ENCODE measurements around the gene TMC1.

Gene TMC1

GRCh38 chr9:72598639-72599038 is 77.2 kb downstream of the TMC1 start (continued):
- TF ChIP-seq PRDM6 (tag by site-specific recombination; IDR thresholded peaks at IDR 0.05), result no peak
- TF ChIP-seq ZNF571 (tag by site-specific recombination; IDR thresholded peaks at IDR 0.05), result no peak
- TF ChIP-seq REST (tag by site-specific recombination; IDR thresholded peaks at IDR 0.05), result no peak
- no peak for TF ChIP-seq ZNF449 (tag by site-specific recombination; IDR thresholded peaks at IDR 0.05)
- TF ChIP-seq HIC1 (tag by site-specific recombination; IDR thresholded peaks at IDR 0.05), result no peak
- no peak for TF ChIP-seq ZNF621 (tag by site-specific recombination; IDR thresholded peaks at IDR 0.05)
- TF ChIP-seq HOXA7 (CRISPR knock-in tag; IDR thresholded peaks at IDR 0.05; ENCODE audit: borderline replicate concordance), result no peak
- no peak for TF ChIP-seq MEIS1 (CRISPR knock-in tag; IDR thresholded peaks at IDR 0.05; ENCODE audit: borderline replicate concordance)
- TF ChIP-seq ZNF169 (tag by site-specific recombination; IDR thresholded peaks at IDR 0.05), result no peak
- no peak for TF ChIP-seq PATZ1 (tag by site-specific recombination; IDR thresholded peaks at IDR 0.05)
- no peak for TF ChIP-seq ZNF555 (tag by site-specific recombination; conservative IDR thresholded peaks at IDR 0.05)
- TF ChIP-seq ZNF37A (tag by site-specific recombination; IDR thresholded peaks at IDR 0.05), result no peak
- no peak for TF ChIP-seq ZNF747 (tag by site-specific recombination; IDR thresholded peaks at IDR 0.05)
- TF ChIP-seq ZNF501 (tag by site-specific recombination; IDR thresholded peaks at IDR 0.05), result no peak

- no peak overlapping the region for H3K27ac ChIP-seq (ENCODE audit: extremely low read depth, low read depth, low read length)
- no peaks in the 10 kb centered on the region for H3K36me3 ChIP-seq (ENCODE audit: control insufficient read depth in 2 of 2, insufficient read depth in 1 of 2, low read length in 2 of 2)
- POLR2A ChIA-PET, result no interaction called here
- no peaks in the 10 kb centered on the region for H3K4me1 ChIP-seq (ENCODE audit: control insufficient read depth, insufficient read depth, low read length)
- CTCF ChIA-PET, result interaction anchor here (0.7 to 1.7 kb wide), 6 partner anchors 31 to 561 kb away, joined by 3 to 6 read pairs (median 5); no protein-coding TSS in a partner anchor
- H3K4me3 ChIP-seq (ENCODE audit: low read depth, low read length), result no peak overlapping the region
- no peaks in the 10 kb centered on the region for H3K9me3 ChIP-seq (ENCODE audit: control insufficient read depth, insufficient read depth, low read depth, low read length)
- TF ChIP-seq ZNF112 (tag by site-specific recombination; IDR thresholded peaks at IDR 0.05), result no peak
- no peak for TF ChIP-seq RBAK (tag by site-specific recombination; IDR thresholded peaks at IDR 0.05)
- TF ChIP-seq ELK4 (IDR thresholded peaks at IDR 0.05; ENCODE audit: borderline replicate concordance, low read depth, low read length), result no peak
- TF ChIP-seq ZNF37A (tag by site-specific recombination; IDR thresholded peaks at IDR 0.05), result no peak
- TF ChIP-seq ZNF701 (tag by site-specific recombination; IDR thresholded peaks at IDR 0.05), result no peak
- TF ChIP-seq ZNF133 (tag by site-specific recombination; IDR thresholded peaks at IDR 0.05), result no peak
- TF ChIP-seq ZNF221 (tag by site-specific recombination; IDR thresholded peaks at IDR 0.05; ENCODE audit: borderline replicate concordance), result no peak
- no peak for TF ChIP-seq HOXC10 (CRISPR knock-in tag; IDR thresholded peaks at IDR 0.05)
- no peak for TF ChIP-seq ZBTB8A (tag by site-specific recombination; IDR thresholded peaks at IDR 0.05)
- TF ChIP-seq ZNF558 (tag by site-specific recombination; IDR thresholded peaks at IDR 0.05), result no peak
- TF ChIP-seq ZFP37 (tag by site-specific recombination; IDR thresholded peaks at IDR 0.05), result no peak
Measured at GRCh38 chr9:72599874-72600534, 78.6 kb downstream of the TMC1 start.
